Stimulated activated CD8-positive, alpha-beta memory T cell treated with anti-CD3 and anti-CD28 coated beads, Interleukin-12 subunit alpha, Interleukin-12 subunit beta, amount 100 ng/mL, for 24 hours (primary cell): Measurements from ENCODE around the gene CNKSR3.

Source experiments
- DNase-seq: peaks from one replicate; pipeline ENCODE4 v3.0.0-alpha.2; 2020; ENCODE audit errors: extremely low read depth

Gene CNKSR3

DNA sequence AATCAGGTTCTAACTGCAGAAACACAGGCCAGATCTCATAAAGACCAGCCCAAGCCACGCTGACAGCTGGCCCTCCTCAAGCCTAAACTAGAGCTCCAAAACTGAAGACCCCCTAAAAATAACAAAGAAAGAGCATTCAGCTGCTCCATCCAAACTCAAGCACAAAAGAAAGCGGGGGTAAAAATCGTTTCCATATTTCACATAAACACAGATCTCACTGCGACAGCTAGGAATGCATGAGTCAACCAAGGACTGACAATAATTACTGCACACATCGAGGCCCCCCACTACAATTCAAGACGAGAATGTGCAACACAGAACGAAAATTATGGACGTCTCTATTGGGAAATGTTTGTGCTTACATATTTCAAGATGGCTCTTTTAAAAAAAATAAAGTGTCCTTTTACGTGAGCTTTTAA is 31.1 kb downstream of the CNKSR3 start:
- no peak for DNase-seq

DNA sequence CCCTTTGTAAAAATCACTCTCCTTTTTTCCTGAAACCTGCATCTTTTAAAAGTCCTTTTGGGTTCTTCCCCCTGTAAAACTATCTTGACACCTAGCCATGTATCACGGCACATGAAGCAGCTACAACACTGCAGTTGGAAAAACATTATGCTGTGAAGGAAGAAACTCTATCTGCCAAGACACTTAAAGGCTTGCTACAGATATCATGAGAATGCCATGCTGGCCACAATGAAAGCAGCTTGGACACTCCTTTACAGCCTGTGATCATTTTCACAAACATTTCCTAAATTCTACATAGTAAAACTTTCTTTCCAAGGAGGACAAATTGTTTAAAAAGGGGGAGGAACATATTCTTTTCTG is 31.8 kb downstream of the CNKSR3 start:
- DNase-seq, result no peak

DNA sequence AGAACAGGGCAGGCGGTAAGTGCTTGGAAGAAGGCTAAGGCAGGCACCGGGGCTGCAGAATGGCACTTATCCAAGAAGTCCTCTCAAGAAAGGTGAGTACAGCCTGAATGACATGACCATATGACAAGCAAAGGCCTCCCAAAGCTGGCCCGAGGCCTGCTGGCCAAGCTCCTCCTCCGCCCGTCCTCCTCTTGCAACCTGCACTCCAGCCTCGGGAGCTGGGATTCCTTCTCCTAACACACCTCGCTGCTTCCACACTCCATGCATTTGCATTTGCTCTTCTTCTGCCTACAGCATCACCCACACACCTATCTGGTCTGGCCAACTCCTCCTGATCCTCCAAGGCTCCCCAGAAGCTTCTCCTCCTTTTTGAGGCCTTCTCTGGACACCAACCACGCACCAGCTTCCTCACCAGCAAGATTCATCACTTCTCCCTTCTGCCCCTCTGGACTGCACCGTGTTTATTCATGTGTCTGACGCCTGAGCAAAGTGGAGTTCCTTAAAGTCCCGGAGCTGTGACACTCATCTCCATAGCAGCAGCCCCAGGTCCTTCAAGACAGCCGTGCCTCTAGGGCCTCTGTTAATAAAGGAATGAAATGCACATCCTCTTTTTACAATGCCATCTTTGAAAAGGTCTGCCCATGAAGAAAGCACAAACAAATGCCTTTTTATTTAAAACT is 32.3 kb downstream of the CNKSR3 start:
- DNase-seq, result no peak

DNA sequence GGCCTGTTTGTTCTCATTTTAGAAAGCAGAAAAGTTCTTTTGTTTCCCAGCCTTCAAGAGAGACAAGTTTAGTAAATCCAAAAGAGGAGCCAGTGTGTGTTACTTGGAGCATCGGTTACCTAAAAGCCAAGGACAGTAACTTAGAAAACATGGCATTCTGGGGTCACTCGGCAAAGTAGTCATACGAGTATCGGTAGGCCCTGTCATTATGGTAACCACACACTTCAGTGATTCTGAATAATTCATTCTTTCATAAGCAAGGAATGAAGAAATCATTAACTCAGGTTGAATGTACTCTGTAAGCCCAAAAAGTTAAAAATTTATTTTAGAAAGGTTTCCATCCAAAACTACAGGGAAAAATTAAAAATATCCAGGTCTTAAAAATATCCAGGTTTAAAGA is 34.0 kb downstream of the CNKSR3 start:
- no peak for DNase-seq

DNA sequence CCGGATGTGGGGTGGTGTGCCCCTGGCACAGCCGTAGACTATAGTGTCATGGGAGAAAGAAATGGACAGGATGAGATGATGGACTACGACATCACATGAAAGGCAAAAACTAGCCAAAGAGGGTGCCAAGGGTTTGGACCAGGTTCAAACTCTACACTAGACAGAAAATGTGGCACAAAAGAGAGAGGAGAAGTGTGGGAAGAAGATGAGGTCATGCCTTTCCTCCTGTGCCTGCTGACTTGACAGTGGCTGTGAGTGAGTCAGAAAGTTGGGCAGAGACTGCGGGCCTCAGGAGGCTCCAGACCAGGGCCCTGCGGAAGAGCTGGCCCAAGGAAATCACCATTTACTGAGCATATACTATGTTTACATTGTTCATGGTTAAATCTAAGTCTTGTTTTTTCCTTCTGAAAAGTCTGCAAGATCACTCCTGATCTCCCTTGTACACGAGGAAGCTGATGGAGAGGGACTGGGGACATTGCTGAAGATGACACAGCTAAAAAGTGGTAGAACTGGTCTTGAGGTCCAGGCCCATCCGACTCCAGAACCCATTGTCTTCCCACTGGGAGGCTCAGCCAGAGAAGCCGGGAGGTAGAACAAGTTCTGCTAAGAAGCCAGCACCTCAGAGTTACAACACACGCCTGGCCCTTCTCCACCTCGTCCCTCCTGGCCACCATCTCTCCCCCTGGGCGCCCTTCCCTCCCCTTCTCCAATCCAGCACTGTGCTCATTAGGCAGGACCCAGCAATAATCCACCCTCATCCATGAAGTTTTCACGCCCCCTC is 35.6 kb downstream of the CNKSR3 start:
- no peak for DNase-seq

DNA sequence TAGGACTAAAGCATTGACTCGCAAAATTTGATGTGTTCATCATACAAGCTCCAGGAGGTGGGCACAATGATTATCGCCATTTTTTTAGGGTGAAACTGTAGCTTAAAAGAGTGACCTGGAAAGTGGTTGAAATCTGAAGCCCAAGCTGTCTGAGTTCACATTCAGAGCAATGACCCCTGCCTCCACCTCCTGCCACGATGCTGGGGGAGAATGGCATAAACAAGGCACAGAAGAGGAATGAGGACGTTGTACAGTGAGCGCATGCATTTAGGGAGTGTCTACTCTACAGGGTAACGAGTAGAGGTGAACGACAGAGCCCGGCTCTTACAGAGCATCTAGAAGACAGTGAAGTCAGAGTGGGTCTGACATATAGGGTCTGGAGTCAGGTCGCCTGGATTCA is 37.2 kb downstream of the CNKSR3 start:
- DNase-seq, result no peak

DNA sequence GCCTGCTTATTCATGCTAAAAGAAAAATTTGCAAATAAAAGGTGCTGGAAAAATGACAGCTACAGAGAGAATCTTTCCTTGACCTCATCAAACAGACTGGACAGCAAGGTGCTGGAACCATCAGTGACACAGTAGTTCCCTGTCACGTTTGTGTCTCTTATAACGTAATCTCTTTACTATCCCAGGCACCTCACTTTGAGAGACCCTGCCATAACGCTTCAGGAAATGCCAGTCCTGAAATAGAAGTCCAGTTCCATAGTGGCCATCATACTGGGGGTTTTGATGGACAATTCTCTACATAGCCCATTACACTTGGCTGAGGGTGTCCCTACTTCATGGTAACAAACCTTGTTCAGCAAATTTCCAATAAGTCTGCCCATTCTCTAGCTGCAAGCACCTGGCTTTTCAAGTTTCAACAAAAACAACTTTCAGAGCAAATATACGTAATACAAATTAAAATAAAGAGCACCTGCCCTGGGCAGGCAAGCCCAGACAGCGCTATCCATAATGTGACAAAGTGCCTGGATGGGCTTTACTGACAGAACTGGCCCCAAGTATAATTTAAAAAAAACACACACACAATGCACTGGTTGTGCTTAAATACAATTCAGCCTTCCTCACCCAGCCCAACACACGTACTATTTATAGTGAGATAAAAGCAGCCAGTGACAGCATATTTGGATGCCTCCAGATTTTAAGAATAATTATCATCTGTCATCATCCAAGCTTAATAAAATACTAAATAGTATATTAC is 38.7 kb downstream of the CNKSR3 start:
- no peak for DNase-seq

DNA sequence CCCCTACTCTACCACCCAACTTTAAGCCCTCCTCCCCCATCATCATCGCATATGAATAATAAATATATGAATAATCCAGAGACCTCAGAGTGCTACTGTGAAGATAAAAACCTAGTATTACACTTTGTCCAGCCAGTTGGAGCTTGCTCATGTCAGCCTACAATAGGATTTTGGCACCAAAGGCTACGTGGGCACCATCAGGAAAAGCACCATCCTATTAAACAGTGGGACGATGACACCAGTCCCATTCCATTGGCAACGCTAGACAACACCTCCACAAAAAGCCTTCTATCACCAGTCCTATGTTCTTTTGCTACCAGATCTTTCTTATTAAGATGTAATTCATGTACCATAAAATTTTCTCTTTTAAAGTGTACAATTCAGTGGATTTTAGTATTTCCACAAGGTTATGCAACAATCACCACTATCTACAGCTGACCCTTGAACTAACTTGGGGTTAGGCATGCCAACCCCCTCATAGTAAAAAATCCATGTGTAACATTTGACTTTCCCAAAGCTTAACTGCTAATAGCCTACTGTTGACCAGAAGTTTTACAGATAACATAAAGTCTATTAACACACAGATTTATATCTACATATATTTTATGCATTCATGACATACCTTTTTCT is 41.1 kb downstream of the CNKSR3 start:
- DNase-seq, result no peak

DNA sequence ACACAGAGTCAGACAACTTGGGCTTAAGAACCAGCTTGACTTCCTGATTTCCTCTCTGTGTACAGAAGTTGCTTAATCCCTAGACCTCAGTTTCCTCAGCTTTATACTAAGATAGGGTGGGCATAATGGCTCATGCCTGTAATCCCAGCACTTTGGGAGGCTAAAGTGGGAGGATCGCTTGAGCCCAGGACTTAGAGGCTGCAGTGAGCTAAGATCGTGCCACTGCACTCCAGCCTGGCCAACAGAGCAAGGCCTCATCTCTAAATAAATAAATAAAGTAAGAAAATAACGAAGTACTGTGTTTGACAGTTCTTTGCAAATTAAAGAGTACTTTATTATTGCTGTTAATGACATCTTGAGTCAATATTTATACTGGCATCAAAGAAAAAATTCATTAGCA is 41.7 kb downstream of the CNKSR3 start:
- DNase-seq, result no peak

DNA sequence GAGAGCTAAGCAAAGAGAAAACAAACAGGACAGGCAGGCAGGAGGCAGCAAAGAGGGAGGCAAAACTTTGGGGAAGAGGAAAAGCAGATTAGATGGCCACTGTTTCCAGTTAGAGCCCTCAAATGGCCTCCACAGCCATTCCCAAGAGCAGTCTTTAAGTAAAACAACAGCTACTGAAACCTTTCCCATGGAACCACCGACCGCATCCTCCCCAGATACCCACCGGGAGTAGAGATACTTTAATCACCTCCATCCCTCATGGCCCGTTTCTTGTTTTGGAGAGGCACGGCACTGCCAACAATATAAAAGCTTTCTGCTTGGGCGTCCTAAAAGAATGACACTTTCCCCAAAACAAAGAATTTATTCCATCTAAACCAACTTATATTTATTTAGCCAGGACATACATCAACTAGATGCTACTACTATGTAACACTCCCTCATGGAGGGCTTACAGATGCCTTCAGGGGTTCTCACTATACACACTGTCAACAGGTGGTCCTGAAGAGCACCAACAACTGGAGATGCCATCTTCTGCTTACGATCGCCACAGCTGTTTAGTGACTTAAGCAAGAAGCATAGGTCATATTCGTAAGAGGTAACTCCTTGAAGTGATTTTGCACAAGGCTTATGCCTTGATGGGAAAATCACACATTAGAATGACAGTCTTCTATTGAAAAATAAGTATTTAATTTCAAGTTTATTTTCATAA is 43.4 kb downstream of the CNKSR3 start:
- no peak for DNase-seq

DNA sequence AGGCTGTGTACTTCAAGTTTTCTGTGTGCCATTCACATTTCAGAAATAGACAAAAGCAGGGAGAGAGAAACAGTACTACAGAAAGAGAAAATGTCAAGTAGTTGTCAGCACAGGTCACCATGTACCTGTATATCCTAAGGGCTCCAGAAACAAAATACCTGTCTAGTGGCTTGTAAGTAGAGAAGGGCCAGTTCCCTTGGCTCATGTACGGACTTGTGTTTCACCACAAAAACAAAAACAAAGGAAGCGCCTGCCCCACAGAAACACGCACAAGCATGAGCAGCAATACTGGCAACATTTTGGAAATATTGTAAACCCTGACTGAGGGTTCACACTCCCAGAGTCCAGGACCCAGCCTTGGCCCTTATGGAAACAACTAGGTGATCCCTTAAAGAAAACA is 44.3 kb downstream of the CNKSR3 start:
- DNase-seq, result no peak

DNA sequence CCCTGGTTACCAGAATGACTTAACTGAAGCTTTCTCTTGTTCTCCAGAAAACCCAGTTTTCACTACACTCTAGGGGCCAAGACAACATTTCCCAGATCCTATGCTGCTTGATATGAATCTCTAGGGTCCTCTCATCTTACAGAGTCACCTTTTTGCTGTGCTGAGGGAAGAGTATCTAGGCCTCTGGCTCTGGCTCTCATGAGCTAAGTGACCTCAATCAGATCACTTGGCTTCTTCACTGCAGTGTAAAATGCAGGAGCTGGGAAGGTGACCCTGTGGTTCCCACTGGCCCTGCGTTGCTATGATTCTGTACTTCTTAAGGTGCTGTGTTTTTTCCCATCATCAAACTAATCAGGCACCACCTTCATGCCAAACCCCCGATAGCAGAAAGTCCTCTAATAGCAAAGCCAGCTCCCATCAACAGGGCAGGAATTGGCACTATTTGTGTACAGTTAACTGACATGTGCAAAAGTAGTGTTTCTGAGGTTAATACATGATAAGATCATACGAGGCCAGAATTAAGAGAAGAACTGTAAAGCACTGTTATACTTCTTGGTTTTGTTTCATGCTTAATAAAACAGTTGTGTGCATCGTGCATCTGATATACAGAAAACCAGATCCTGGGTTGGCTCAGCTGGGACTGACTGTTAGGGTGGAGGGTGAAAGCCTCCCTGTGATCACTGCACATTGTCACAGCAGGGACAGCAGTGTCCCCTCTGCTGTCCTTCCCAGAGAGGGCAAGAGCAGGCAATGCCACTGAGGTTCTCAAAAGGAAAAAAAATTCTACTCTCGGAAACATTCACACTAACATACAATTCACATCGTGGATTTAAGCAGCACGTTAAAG is 46.7 kb downstream of the CNKSR3 start:
- no peak for DNase-seq

DNA sequence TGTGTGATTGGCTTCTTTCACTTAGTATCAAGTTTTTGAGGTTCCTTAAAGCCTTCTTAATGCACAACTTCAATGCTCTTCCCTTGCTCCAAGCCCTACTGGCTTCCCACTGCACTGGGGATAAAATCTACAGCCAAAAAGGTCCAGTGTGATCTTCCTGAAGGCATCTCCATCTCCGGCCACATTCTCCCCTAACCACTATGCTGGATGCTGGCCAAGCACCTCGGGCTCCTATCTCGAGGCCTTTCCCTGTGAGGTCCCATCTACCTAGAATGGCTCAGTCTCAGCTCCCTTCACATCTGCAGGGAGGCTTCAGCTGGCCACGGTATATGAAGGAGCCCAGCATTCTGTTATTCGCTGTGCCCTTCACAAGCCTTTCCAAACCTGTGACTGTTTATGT is 48.1 kb downstream of the CNKSR3 start:
- DNase-seq, result no peak

DNA sequence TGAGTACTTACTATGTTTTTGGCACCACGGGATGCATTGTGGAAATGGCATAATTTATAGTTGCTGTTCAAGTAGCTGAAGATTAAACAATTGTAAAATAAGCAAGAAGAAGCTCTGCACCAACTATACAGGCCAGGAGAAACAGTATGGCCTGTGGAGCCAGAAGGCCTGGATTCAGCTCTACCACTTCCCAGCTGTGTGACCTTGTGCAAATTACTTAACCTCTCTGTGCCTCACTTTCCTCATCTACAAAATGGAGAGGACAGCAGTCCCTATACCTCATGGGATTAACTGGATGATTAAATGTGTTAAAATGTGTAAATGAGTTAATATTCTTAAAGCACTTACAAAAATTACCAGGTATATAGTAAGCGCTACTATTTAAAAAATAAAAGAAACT is 49.1 kb downstream of the CNKSR3 start:
- no peak for DNase-seq

DNA sequence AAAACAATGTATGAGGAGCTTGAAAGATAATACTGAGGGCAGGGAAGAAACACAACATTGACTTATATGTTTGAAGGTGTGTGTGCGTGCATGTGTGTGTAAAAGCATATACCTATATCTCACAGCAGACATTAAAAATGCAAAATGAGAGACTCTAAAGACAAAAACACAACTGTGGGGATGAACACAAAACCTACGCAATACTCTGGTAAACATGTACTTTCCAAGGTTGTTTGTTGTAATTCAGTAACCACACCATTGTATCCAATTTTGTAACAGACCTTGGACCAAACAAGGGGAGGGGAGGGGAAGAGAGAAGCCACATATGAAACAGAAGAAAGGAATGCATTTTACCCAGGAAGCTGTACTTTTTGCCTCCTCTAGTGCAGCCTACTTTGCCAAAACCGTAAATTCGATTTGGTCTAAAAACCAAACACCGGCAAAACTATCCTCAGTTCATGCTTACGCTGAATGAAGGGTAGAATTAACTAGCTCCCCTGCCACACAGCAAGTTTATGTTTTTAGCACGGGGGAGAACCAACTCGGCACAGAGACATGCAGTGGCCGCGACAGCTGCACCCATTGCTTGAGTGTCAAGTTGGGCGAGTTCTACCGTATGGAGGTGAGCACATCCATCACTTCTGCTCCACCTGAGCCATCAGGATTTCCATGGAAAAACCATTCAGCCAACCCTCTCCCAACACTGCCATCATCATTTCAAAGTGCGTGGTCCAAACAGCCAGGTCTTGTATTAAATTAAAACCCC is 50.0 kb downstream of the CNKSR3 start:
- DNase-seq, result no peak

DNA sequence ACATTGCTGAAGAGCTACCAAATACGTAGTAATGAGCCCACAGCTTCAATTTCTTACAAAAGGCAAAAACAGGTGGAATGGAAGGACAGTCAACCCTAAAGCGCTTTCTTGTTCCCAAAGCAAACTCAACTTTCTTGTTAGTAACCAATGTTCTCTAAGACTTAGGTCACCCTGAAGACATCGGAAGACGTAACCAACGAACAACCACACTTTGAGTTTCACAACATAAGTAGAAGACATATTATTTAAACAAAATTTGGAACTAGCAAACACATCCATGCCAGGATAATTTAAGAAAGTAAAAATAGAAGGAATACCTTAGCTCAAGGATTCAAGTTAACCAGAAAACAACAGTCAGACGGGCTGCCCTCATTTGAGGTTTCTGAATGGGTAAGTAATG is 51.0 kb downstream of the CNKSR3 start:
- DNase-seq, result no peak

DNA sequence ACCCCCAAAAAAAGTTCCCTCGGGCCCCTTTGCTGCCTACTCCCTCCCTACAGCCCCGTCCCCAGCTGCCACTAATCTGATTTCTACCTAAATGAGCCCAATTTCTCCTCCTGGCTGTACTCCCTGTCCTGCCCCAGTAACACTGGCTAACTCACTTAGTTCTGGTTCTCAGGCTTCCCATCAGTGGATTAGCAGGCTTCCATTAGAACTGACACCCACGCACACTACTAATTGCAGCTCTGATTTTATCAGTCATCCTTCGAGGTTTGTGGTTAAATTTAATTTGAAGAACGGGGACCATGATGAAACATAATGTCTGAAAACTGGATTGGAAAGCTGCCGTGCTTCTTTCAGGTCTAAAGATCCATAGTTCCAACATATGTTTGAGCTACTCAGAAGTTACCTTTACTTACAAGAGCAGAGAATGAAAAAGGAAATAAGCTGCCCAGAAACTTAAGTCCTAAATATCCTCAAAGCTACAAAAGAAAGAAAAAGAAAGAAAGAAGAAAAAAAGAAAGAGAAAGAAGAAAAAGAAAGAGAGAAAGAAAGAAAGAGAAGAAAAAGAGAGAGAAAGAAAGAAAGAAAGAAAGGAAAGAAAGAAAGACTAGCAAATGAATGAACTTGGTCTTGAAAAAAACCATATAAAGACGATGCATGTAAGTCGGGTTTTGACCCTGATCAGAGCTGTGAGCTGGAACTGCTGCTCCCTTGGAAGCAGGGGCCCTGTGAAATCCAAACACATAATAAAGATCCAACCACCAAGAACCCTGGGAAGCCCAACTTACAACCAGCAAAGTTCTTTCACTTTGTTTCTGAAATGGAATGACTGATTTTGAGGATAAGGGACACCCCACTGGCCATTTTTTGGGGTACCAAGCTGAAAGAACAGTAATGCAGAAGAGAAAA is 51.7 kb downstream of the CNKSR3 start:
- DNase-seq, result no peak

DNA sequence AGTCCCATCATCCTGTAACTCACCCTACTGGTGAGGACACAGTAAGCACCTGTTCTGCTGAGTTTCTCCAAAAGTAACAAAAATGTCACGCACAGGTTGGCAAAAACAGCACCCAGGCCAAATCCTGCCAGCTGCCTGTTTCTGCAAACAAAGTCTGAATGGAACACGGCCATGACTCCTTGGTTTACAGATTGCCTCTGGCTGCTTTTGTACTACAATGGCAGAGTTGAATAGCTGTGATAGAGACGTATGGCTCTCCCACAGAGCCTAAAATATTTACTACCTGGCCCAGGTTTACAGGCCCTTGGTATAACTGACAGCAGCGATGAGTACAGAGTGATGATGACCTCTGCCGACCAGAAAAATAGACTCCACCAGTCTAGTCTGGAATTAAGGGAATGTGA is 52.6 kb downstream of the CNKSR3 start:
- DNase-seq, result no peak
